Measurements from ENCODE around the gene COL15A1.

COL15A1 gene

GRCh38 chr9:98942906-98943681, 613 bp upstream of the COL15A1 start:
- Histone ChIP-seq H3K4me2 (ENCODE audit: low read length) (peak overlapping the region; percentile 66), H2AFZ (ENCODE audit: insufficient read depth, low read length, poor library complexity) (no peak overlapping the region), H4K91ac (ENCODE audit: low read depth, low read length) (no peak overlapping the region), H4K12ac (ENCODE audit: low read depth, low read length) (no peak overlapping the region), H3K23ac (ENCODE audit: low read length) (no peak overlapping the region), H3K79me1 (ENCODE audit: low read length) (no peaks in the 10 kb centered on the region), H3K27ac (ENCODE audit: low read depth, low read length) (no peak overlapping the region), H3K9ac (ENCODE audit: low read length) (no peak overlapping the region), H2BK5ac (ENCODE audit: low read depth, low read length, poor library complexity) (no peak overlapping the region), H3K79me2 (ENCODE audit: control insufficient read depth, insufficient read depth, low read length, poor library complexity) (no peaks in the 10 kb centered on the region), H3K27me3 (ENCODE audit: insufficient read depth, low read length) (peaks cover 39% of the 10 kb centered on the region), H2BK12ac (ENCODE audit: low read length) (no peak overlapping the region), H3K4ac (ENCODE audit: low read depth, low read length) (no peak overlapping the region), H3K4me1 (ENCODE audit: control insufficient read depth in 1 of 2, insufficient read depth in 2 of 2, low read length in 2 of 2) (peaks cover 5 to 6% of the 10 kb centered on the region in 2 experiments), H3K4me3 (ENCODE audit: low read depth, low read length) (no peak overlapping the region), H4K8ac (ENCODE audit: low read depth, low read length) (no peak overlapping the region), H2AK5ac (ENCODE audit: low read length) (no peak overlapping the region), H3K36me3 (ENCODE audit: control insufficient read depth in 1 of 2, insufficient read depth in 2 of 2, low read length in 2 of 2) (no peaks in the 10 kb centered on the region), H3K18ac (ENCODE audit: low read length) (no peak overlapping the region), H3K14ac (ENCODE audit: low read length) (no peak overlapping the region), H2BK120ac (ENCODE audit: insufficient read depth, low read length, poor library complexity) (no peak overlapping the region), H3K9me3 (ENCODE audit: insufficient read depth, low read depth, low read length) (peaks cover 2% of the 10 kb centered on the region)
- no CpG with 5 or more reads among the region's 15 CpGs for WGBS (ENCODE audit: extremely low coverage, insufficient coverage, insufficient read length)
- DNase-seq: no peak

- Histone ChIP-seq H3K23ac (ENCODE audit: low read length) (no peak overlapping the region), H3K36me3 (ENCODE audit: control insufficient read depth in 1 of 2, insufficient read depth in 2 of 2, low read length in 2 of 2) (no peaks in the 10 kb centered on the region), H3K9me3 (ENCODE audit: insufficient read depth, low read depth, low read length) (peaks cover 2% of the 10 kb centered on the region), H3K27ac (ENCODE audit: low read depth, low read length) (no peak overlapping the region), H2BK120ac (ENCODE audit: insufficient read depth, low read length, poor library complexity) (no peak overlapping the region), H3K4ac (ENCODE audit: low read depth, low read length) (no peak overlapping the region), H4K91ac (ENCODE audit: low read depth, low read length) (no peak overlapping the region), H3K79me2 (ENCODE audit: control insufficient read depth, insufficient read depth, low read length, poor library complexity) (no peaks in the 10 kb centered on the region), H3K14ac (ENCODE audit: low read length) (no peak overlapping the region), H4K8ac (ENCODE audit: low read depth, low read length) (no peak overlapping the region), H2BK5ac (ENCODE audit: low read depth, low read length, poor library complexity) (no peak overlapping the region), H3K4me1 (ENCODE audit: control insufficient read depth in 1 of 2, insufficient read depth in 2 of 2, low read length in 2 of 2) (peaks cover 5 to 6% of the 10 kb centered on the region in 2 experiments), H3K79me1 (ENCODE audit: low read length) (no peaks in the 10 kb centered on the region), H3K4me3 (ENCODE audit: low read depth, low read length) (peak overlapping the region; percentile 46), H4K12ac (ENCODE audit: low read depth, low read length) (no peak overlapping the region), H2BK12ac (ENCODE audit: low read length) (no peak overlapping the region), H2AK5ac (ENCODE audit: low read length) (no peak overlapping the region), H3K18ac (ENCODE audit: low read length) (no peak overlapping the region), H2AFZ (ENCODE audit: insufficient read depth, low read length, poor library complexity) (no peak overlapping the region), H3K27me3 (ENCODE audit: insufficient read depth, low read length) (peaks cover 39% of the 10 kb centered on the region), H3K9ac (ENCODE audit: low read length) (no peak overlapping the region), H3K4me2 (ENCODE audit: low read length) (peak overlapping the region; percentile 66)
- no CpG with 5 or more reads among the region's 46 CpGs for WGBS (ENCODE audit: extremely low coverage, insufficient coverage, insufficient read length)
- peak; percentile 10 to 39 for DNase-seq
These were observed 488 bp downstream of the COL15A1 start for GRCh38 chr9:98944057-98944733.

- H3K18ac ChIP-seq (ENCODE audit: low read length): no peak overlapping the region
- no peak overlapping the region for H2BK12ac ChIP-seq (ENCODE audit: low read length)
- peaks cover 2% of the 10 kb centered on the region for H3K9me3 ChIP-seq (ENCODE audit: insufficient read depth, low read depth, low read length)
- no CpG with 5 or more reads among the region's 9 CpGs for WGBS (ENCODE audit: extremely low coverage, insufficient coverage, insufficient read length)
- no peak overlapping the region for H2AK5ac ChIP-seq (ENCODE audit: low read length)
- no peak overlapping the region for H3K27ac ChIP-seq (ENCODE audit: low read depth, low read length)
- no peak overlapping the region for H2BK120ac ChIP-seq (ENCODE audit: insufficient read depth, low read length, poor library complexity)
- no peak overlapping the region for H4K8ac ChIP-seq (ENCODE audit: low read depth, low read length)
- H3K9ac ChIP-seq (ENCODE audit: low read length): no peak overlapping the region
- H3K27me3 ChIP-seq (ENCODE audit: insufficient read depth, low read length): peaks cover 39% of the 10 kb centered on the region
- no peak overlapping the region for H3K4me3 ChIP-seq (ENCODE audit: low read depth, low read length)
- DNase-seq: no peak
- H4K91ac ChIP-seq (ENCODE audit: low read depth, low read length): no peak overlapping the region
- no peak overlapping the region for H2BK5ac ChIP-seq (ENCODE audit: low read depth, low read length, poor library complexity)
- no peaks in the 10 kb centered on the region for H3K36me3 ChIP-seq (ENCODE audit: control insufficient read depth in 1 of 2, insufficient read depth in 2 of 2, low read length in 2 of 2)
- no peak overlapping the region for H3K14ac ChIP-seq (ENCODE audit: low read length)
- no peak overlapping the region for H3K23ac ChIP-seq (ENCODE audit: low read length)
- H3K4me1 ChIP-seq (ENCODE audit: control insufficient read depth in 1 of 2, insufficient read depth in 2 of 2, low read length in 2 of 2): peaks cover 5 to 6% of the 10 kb centered on the region in 2 experiments
- no peaks in the 10 kb centered on the region for H3K79me2 ChIP-seq (ENCODE audit: control insufficient read depth, insufficient read depth, low read length, poor library complexity)
- H3K79me1 ChIP-seq (ENCODE audit: low read length): no peaks in the 10 kb centered on the region
- H3K4me2 ChIP-seq (ENCODE audit: low read length): no peak overlapping the region
- H2AFZ ChIP-seq (ENCODE audit: insufficient read depth, low read length, poor library complexity): no peak overlapping the region
- no peak overlapping the region for H3K4ac ChIP-seq (ENCODE audit: low read depth, low read length)
- no peak overlapping the region for H4K12ac ChIP-seq (ENCODE audit: low read depth, low read length)
These were observed 997 bp downstream of the COL15A1 start for GRCh38 chr9:98944734-98945074.

- no peak overlapping the region for H2BK12ac ChIP-seq (ENCODE audit: low read length)
- no peak overlapping the region for H3K27ac ChIP-seq (ENCODE audit: low read depth, low read length)
- H3K18ac ChIP-seq (ENCODE audit: low read length): no peak overlapping the region
- H3K27me3 ChIP-seq (ENCODE audit: insufficient read depth, low read length): peaks cover 12% of the 10 kb centered on the region
- DNase-seq: no peak
- no peak overlapping the region for H2AK5ac ChIP-seq (ENCODE audit: low read length)
- H4K8ac ChIP-seq (ENCODE audit: low read depth, low read length): no peak overlapping the region
- no peak overlapping the region for H3K9ac ChIP-seq (ENCODE audit: low read length)
- H3K79me2 ChIP-seq (ENCODE audit: control insufficient read depth, insufficient read depth, low read length, poor library complexity): no peaks in the 10 kb centered on the region
- H3K4me1 ChIP-seq (ENCODE audit: control insufficient read depth in 1 of 2, insufficient read depth in 2 of 2, low read length in 2 of 2): no peaks in the 10 kb centered on the region
- H3K14ac ChIP-seq (ENCODE audit: low read length): no peak overlapping the region
- H3K79me1 ChIP-seq (ENCODE audit: low read length): no peaks in the 10 kb centered on the region
- H3K4me2 ChIP-seq (ENCODE audit: low read length): no peak overlapping the region
- H2BK120ac ChIP-seq (ENCODE audit: insufficient read depth, low read length, poor library complexity): no peak overlapping the region
- H4K91ac ChIP-seq (ENCODE audit: low read depth, low read length): no peak overlapping the region
- H3K23ac ChIP-seq (ENCODE audit: low read length): no peak overlapping the region
- no peak overlapping the region for H2BK5ac ChIP-seq (ENCODE audit: low read depth, low read length, poor library complexity)
- H4K12ac ChIP-seq (ENCODE audit: low read depth, low read length): no peak overlapping the region
- no peaks in the 10 kb centered on the region for H3K9me3 ChIP-seq (ENCODE audit: insufficient read depth, low read depth, low read length)
- no peak overlapping the region for H3K4me3 ChIP-seq (ENCODE audit: low read depth, low read length)
- H3K36me3 ChIP-seq (ENCODE audit: control insufficient read depth in 1 of 2, insufficient read depth in 2 of 2, low read length in 2 of 2): no peaks in the 10 kb centered on the region
- no peak overlapping the region for H2AFZ ChIP-seq (ENCODE audit: insufficient read depth, low read length, poor library complexity)
- no peak overlapping the region for H3K4ac ChIP-seq (ENCODE audit: low read depth, low read length)
These were observed 5.9 kb downstream of the COL15A1 start for GRCh38 chr9:98949565-98949964.

Data from trophoblast cell (in vitro differentiated cells and primary cell).